Mucosa of descending colon (tissue), 3 donors: ENCODE results near the gene IFFO2. TPM values are rescaled to one million over a fixed set of nuclear protein-coding genes. Genes with fewer than 3 reads are reported as not detected.
"Not testable (repeated sequence)": the region's sequence is repeated elsewhere in the genome, so short reads cannot be mapped to it uniquely, and the experiment has no call there.

Source experiments
- ATAC-seq: fragments of 200-7000 bp; cut with Tn5 transposase; one replicate; pipeline ENCODE4 v1.9.1; 2020; ENCODE audit warnings: mild to moderate bottlenecking, moderate library complexity
- DNase-seq, 3 donors: peaks; one replicate each; pipeline ENCODE4 v3.0.0-alpha.2; 2020
- H3K36me3 ChIP-seq: fragments of 200-600 bp; one replicate; pipeline ENCODE4 v1.8.0; 2021; ENCODE audit warnings: low read depth, mild to moderate bottlenecking
- H3K4me1 ChIP-seq: fragments of 200-600 bp; one replicate; pipeline ENCODE4 v1.8.0; 2021; ENCODE audit warnings: low read depth, mild to moderate bottlenecking
- H3K4me3 ChIP-seq: fragments of 200-600 bp; one replicate; pipeline ENCODE4 v1.8.0; 2021; ENCODE audit warnings: mild to moderate bottlenecking
- H3K9me3 ChIP-seq: fragments of 200-600 bp; one replicate; pipeline ENCODE4 v1.8.0; 2021; ENCODE audit warnings: mild to moderate bottlenecking
- intact Hi-C, 2 donors: fragments of 100-400 bp; cut with DNase I in 1 of 2; cut with micrococcal nuclease in 1 of 2; formaldehyde crosslinking; loops; one replicate each; pipeline versions ENCODE4 v1.11.0 to v1.11.1; 2022; cut with DNase I, micrococcal nuclease
- total RNA-seq, 3 donors: library from RNA; stranded (reverse); fragmentation: NEBNext Ultra II Directional in 2 of 3; extraction: Animal tissue kit (Norgen Biotek cat#: 25700) in 2 of 3; gene quantifications; one replicate each; pipeline versions ENCODE4 v1.2.1 to v1.2.4, GENCODE V29; 2021 to 2023
- TF ChIP-seq, protein P1 (sequence below): fragments of 200-600 bp; IDR thresholded peaks from one replicate; pipeline ENCODE4 v1.8.0; 2022; ENCODE audit warnings: antibody characterized with exemption, mild to moderate bottlenecking
- donor health status: DM: no; HTN: no; CAD: no; lungs with moderate emphysema.
- donor health status: DM: no; HTN: no; CAD: no.
- donor health status: DM: no; HTN: yes; CAD: no.

Gene IFFO2
- total RNA-seq, 3 donors from 2014 or later = 13.1 to 19.0 (median 15.5) TPM

DNA sequence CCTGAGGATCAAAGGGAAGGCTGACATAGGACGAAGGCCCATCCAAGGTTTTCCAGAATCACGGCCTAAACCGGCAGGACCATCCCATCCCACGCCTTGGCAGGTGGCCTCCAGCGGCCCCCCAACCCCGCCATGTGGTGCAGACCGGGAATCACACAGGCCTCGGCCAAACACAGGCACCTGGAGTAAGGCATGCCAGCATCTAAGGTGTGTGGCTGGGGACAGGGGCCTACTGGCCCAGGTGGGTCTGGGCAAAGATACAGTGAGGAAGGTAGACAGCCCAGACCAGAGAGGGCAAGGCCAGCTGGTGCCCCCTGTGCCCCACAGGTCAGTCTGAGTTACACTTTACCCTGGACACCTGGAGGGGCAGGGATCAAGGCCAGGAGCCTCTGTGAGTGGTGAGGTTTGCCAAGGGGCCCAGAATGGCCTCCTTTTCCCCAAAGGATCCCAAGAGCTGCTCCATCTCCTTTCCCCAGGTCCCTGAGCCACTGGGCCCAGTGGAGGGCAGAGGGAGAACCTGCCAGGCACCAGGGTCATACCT is 84.3 kb downstream of the IFFO2 start:
- H3K4me1 ChIP-seq = peaks cover 4% of the 10 kb centered on the region
- TF ChIP-seq, protein P1, sequence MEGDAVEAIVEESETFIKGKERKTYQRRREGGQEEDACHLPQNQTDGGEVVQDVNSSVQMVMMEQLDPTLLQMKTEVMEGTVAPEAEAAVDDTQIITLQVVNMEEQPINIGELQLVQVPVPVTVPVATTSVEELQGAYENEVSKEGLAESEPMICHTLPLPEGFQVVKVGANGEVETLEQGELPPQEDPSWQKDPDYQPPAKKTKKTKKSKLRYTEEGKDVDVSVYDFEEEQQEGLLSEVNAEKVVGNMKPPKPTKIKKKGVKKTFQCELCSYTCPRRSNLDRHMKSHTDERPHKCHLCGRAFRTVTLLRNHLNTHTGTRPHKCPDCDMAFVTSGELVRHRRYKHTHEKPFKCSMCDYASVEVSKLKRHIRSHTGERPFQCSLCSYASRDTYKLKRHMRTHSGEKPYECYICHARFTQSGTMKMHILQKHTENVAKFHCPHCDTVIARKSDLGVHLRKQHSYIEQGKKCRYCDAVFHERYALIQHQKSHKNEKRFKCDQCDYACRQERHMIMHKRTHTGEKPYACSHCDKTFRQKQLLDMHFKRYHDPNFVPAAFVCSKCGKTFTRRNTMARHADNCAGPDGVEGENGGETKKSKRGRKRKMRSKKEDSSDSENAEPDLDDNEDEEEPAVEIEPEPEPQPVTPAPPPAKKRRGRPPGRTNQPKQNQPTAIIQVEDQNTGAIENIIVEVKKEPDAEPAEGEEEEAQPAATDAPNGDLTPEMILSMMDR = no peak
- no peaks in the 10 kb centered on the region for H3K36me3 ChIP-seq
- no peak for DNase-seq
- intact Hi-C loops = no loop called here
- no peaks in the 10 kb centered on the region for H3K9me3 ChIP-seq
- ATAC-seq = no peak
- no peak overlapping the region for H3K4me3 ChIP-seq

DNA sequence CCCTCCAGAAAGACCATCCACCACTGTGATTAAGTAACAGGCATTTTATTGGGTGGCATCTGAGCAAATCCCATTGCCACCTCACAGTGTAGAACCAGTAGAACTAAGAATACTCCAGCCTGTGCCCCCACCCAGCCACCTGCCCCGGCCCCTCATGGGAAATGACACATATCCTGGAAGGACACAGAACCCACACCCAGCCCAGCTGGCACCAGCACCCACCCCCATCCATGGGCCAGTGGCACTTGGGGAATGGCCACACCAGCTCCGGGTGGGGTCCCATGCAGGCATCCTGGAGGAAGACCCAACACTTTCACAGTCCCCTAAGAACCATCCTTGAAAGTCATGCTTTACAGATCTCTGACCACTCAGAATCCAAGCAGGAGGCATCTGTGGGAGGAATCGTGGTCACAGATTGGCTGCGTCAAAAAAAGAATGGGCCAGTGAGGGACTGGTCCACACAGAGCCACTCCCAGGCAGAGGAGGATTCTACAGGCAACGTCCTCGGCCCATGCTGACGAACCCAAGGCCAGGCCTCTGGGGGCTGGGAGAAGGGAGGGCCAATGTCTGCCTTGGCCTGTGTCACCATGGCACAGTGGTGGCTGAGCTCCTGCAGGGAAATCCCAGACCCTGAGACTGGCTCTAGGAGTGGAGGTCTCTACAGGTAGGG is 84.9 kb downstream of the IFFO2 start:
- ATAC-seq = no peak
- H3K9me3 ChIP-seq = no peaks in the 10 kb centered on the region
- H3K4me3 ChIP-seq = no peak overlapping the region
- no peaks in the 10 kb centered on the region for H3K36me3 ChIP-seq
- H3K4me1 ChIP-seq = peaks cover 4% of the 10 kb centered on the region
- TF ChIP-seq, protein P1 = no peak
- intact Hi-C loops = no loop called here
- no peak for DNase-seq

DNA sequence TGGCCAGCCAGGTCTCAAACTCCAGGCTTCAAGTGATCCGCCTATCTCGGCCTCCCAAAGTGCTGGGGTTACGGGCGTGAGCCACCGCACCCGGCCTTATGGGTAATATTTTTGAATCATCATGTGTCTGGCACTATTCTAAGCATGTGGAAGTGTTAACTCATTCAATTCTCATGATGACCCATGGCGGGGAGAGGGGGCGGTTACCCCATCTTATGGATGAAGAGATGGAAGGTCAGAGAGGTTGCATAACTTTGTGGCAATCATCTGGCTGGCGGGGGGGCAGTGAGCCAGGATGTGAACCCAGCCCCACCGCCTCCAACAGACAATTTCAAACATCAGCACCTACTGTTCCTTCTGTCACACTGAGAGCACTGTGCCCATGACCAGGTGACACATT is 85.5 kb downstream of the IFFO2 start:
- TF ChIP-seq, protein P1 = no peak
- Histone ChIP-seq H3K4me3 (no peak overlapping the region), H3K9me3 (no peaks in the 10 kb centered on the region), H3K36me3 (no peaks in the 10 kb centered on the region), H3K4me1 (peaks cover 4% of the 10 kb centered on the region)
- DNase-seq (no peak), ATAC-seq (no peak)
- intact Hi-C loops = no loop called here

DNA sequence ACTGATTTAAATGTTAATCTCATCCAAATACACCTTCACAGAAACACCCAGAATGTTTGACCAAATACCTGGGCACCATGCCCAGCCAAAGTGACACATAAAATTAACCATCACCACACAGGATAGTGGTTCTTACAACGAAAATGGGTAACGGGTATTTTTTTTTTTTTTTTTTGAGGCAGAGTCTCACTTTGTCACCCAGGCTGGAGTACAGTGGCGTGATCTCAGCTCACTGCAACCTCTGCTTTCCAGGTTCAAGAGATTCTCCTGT is 85.9 kb downstream of the IFFO2 start:
- DNase-seq, H3K9me3 ChIP-seq, H3K4me3 ChIP-seq, ATAC-seq, intact Hi-C loops, H3K4me1 ChIP-seq, H3K36me3 ChIP-seq: not testable (repeated sequence)

DNA sequence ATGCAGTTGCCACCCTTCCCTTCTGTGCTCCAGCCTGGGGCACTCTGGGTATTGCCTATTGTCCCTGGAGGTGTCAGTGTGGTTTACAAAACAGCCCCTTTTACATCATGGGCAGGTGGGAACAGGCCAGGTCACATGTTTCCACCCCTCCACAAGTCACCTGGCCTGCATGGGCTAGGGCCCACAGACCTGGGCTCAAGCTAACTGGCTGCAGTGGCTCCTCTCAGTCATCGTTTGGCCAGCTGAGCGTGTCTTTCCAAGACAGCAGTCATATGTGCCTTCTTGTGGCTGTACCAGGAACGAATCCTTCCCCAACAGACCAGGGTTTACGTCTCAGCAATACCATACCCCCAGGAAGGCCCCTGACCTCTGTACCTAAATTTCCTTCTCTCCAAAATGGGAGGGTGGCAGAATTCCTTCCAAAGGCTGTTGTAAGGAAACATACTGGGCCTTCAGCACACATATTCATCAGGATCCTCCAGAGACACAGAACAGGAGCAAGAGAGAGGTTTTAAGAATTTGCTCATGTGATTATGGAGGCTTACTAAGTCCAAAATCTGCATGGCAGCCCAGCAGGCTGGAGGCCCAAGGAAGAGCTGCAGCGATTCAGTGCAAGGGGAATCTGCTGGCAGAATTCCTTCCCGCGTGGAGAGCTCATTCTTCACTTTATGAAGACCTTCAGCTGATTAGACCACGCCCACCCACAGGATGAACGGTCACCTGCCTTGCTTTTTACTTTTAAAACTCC is 86.5 kb downstream of the IFFO2 start:
- DNase-seq (no peak), ATAC-seq (no peak)
- no peaks in the 10 kb centered on the region for H3K36me3 ChIP-seq
- no peaks in the 10 kb centered on the region for H3K9me3 ChIP-seq
- TF ChIP-seq, protein P1 = no peak
- no peak overlapping the region for H3K4me3 ChIP-seq
- H3K4me1 ChIP-seq = peaks cover 1% of the 10 kb centered on the region
- intact Hi-C loops = no loop called here

DNA sequence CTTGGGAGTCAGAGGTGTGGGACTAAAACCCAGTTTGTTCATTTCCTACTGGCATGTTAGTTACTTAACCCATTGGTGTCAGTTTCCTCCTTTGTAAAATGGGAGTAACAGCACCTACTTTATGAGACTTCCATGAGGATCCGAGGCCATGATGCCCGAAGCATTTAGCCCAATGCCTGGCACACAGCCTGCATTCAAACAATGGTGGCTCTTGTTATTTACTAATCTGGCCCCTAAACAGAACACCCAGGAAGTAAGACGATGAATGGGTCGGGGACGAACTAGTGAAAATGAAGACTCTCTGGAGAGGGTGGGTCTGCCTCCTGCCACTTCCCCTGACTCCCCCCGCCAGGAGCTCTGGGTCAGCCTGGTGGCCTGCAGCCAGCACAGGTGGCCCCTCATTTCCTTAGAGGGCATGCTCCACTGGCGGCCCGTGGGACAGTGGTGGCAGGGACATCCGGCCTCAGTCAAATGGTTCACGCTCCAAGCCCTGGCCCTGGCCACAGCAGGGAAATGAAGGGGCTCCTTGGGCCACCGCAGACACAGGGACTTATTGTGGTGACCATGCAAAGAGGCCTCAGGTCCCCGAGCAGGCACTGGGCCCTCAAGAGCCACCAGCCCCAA is 87.6 kb downstream of the IFFO2 start:
- Histone ChIP-seq H3K36me3 (no peaks in the 10 kb centered on the region), H3K4me3 (no peak overlapping the region), H3K9me3 (no peaks in the 10 kb centered on the region), H3K4me1 (no peaks in the 10 kb centered on the region)
- intact Hi-C loops = no loop called here
- TF ChIP-seq, protein P1 = no peak
- no peak for ATAC-seq
- DNase-seq = no peak
